Keratinocyte (primary cell): Measurements from ENCODE around the gene SCYL3.

ENCODE experiments used
- EZH2 ChIP-seq: IDR thresholded peaks from one replicate; pipeline ENCODE4 v1.6.1; 2012; ENCODE audit warnings: inconsistent platforms, mild to moderate bottlenecking, low read length, moderate library complexity
- TF ChIP-seq, protein P1 (sequence below), 3 experiments: IDR thresholded peaks in 1 of 3; conservative IDR thresholded peaks in 1 of 3; optimal IDR thresholded peaks in 1 of 3; 2 replicates in 2 of 3; 3 replicates in 1 of 3; pipeline versions ENCODE3 to v1.5.1; 2011; ENCODE audit warnings: low read length in 3 of 3, mild to moderate bottlenecking in 3 of 3, moderate library complexity in 2 of 3, control low read depth in 1 of 3, inconsistent platforms in 1 of 3; ENCODE audit not compliant: insufficient read depth in 2 of 3; ENCODE audit errors: extremely low read depth in 1 of 3

DNA sequence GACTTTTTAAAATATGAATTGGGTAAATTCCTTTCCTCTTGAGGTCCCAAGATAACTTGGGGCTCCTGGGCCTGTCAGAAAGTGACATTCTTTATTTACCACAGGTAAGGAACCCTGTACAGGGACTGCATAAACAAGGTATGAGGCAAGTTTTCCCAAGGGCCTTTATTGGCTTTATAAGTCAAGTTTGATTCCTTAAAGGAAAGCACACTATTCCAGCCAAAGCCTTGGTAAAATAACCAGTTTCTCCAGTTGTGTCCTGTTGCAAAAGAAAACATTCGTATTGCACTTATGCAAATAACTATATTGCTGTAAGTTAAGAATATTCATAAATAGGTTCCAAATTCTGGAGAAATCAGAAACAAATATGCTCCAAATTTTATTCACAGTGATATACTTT is 77.1 kb downstream of the SCYL3 start:
- TF ChIP-seq, protein P1, sequence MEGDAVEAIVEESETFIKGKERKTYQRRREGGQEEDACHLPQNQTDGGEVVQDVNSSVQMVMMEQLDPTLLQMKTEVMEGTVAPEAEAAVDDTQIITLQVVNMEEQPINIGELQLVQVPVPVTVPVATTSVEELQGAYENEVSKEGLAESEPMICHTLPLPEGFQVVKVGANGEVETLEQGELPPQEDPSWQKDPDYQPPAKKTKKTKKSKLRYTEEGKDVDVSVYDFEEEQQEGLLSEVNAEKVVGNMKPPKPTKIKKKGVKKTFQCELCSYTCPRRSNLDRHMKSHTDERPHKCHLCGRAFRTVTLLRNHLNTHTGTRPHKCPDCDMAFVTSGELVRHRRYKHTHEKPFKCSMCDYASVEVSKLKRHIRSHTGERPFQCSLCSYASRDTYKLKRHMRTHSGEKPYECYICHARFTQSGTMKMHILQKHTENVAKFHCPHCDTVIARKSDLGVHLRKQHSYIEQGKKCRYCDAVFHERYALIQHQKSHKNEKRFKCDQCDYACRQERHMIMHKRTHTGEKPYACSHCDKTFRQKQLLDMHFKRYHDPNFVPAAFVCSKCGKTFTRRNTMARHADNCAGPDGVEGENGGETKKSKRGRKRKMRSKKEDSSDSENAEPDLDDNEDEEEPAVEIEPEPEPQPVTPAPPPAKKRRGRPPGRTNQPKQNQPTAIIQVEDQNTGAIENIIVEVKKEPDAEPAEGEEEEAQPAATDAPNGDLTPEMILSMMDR (optimal IDR thresholded peaks at IDR 0.05 in 1 of 3, IDR thresholded peaks at IDR 0.05 in 1 of 3, conservative IDR thresholded peaks at IDR 0.05 in 1 of 3; ENCODE audit: extremely low read depth in 1 of 3, insufficient read depth in 2 of 3, low read length in 3 of 3) = no peak
- TF ChIP-seq EZH2 = no peak
